Ovary (tissue), 3 donors: ENCODE results near the gene SNX30.

Experiments
- CTCF ChIP-seq, 3 donors: fragments of 450-650 bp in 2 of 3; fragments of 200-600 bp in 1 of 3; IDR thresholded peaks; one replicate each; pipeline versions ENCODE4 v1.5.1 to v1.8.0; 2016 to 2022; ENCODE audit warnings: antibody characterized with exemption in 3 of 3, mild to moderate bottlenecking in 1 of 3
- POLR2A ChIP-seq: fragments of 450-650 bp; IDR thresholded peaks from one replicate; pipeline ENCODE4 v1.6.1; 2017; ENCODE audit warnings: antibody characterized with exemption, mild to moderate bottlenecking, moderate library complexity
- donor health status: DM: no; HTN: no; CAD: no.

- no peak for TF ChIP-seq POLR2A
- no peak for TF ChIP-seq CTCF (IDR thresholded peaks at IDR 0.05)
These were observed 150.3 kb downstream of the SNX30 start for GRCh38 chr9:112900901-112901300.
